GM13977 (cell line): ENCODE data around the gene SHE.

ENCODE experiments used
- DNase-seq: peaks from one replicate; pipeline ENCODE4 v3.0.0; 2012; ENCODE audit warnings: low spot score
- CTCF ChIP-seq: IDR thresholded peaks from 2 replicates; pipeline ENCODE4 v1.5.1; 2012; ENCODE audit warnings: mild to moderate bottlenecking, control low read depth; ENCODE audit not compliant: insufficient read depth; ENCODE audit errors: extremely low read depth, missing control alignments
- in situ Hi-C: fragments of 300-500 bp; cut with MboI; formaldehyde crosslinking; loops from one replicate; pipeline ENCODE4 v1.12.0; 2022; ENCODE audit warnings: low sequenced_read_pairs, low pct_unique_long_range_greater_than_20kb, mixed read lengths, inconsistent platforms; ENCODE audit not compliant: unreplicated experiment

Gene SHE

GRCh38 chr1:154519591-154519991, 17.4 kb upstream of the SHE start:
- in situ Hi-C loops = no loop called here
- TF ChIP-seq CTCF = no peak
- no peak for DNase-seq

DNA sequence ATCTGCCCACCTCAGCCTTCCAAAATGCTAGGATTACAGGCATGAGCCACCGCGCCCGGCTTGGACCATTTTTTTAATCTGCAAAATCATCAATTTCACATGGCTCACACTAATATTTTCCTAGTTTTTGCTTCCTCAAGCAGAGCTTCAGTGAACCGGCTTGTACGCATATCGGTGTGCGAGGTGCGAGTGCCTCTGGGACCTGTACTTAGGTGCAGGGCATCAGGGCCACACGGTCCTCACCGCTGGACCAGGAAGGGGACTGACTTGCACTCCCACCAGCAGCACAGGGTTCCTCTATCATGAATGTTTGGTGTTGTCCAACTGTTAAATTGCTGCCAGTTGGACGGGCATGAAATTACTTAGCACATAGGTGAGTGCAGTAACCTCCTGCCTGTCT, 15.4 kb upstream of the SHE start:
- in situ Hi-C loops = no loop called here
- TF ChIP-seq CTCF = no peak
- no peak for DNase-seq

DNA sequence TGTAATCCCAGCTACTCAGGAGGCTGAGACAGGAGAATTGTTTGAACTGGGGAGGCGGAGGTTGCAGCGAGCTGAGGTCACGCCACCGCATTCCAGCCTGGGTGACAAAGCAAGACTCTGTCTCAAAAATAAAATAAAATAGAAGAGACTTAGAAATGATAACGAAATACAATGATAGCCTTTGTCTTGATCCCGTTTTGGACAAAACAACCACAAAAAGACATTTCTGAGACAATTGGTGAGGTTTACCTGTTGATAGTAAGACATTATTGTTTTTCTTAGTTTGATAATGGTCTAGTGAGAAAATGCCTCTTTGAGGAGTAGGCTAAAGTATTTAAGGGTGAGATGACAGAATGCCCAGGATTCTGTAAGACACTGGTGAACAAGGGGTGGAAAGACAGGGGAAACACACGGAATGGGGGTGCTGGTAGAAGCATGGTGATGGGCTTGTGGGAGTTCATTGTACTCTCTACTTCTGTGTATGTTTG, 11.9 kb upstream of the SHE start:
- DNase-seq = no peak
- in situ Hi-C loops = no loop called here
- no peak for TF ChIP-seq CTCF

GRCh38 chr1:154512760-154513159, 10.5 kb upstream of the SHE start:
- TF ChIP-seq CTCF = no peak
- DNase-seq = no peak
- in situ Hi-C loops = no loop called here

GRCh38 chr1:154503898-154504297, 1.7 kb upstream of the SHE start:
- in situ Hi-C loops = no loop called here
- DNase-seq = no peak
- no peak for TF ChIP-seq CTCF

DNA sequence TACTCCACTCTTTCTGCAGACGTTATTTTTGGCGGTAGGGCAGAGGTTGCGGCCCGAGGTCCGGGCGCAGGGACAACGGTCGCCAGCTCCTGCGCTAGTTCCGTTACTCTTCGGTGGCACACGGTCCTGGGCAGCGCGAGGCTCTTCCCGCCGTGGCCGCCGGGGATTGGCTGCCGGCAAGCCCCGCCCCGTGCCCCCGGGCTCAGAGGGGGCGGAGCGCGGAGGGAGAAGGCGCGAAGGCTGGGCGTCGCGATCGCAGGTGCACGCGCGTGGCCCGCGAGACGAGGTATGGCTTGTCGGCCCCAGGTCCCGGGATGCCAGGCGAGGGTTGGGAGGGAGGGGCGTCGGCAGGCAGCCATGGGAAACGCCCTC, 518 bp upstream of the SHE start:
- TF ChIP-seq CTCF = no peak
- in situ Hi-C loops = no loop called here
- no peak for DNase-seq
